Stimulated activated CD4-positive, alpha-beta T cell treated with anti-CD3 and anti-CD28 coated beads, Interleukin-1b, Interleukin-23, amount 100 ng/mL, for 24 hours (primary cell): Measurements from ENCODE around the gene PTGR1.

Experiments
- DNase-seq, 4 experiments: peaks; one replicate each; pipeline ENCODE4 v3.0.0-alpha.2; 2020; ENCODE audit warnings: low read depth in 4 of 4, low spot score in 1 of 4

PTGR1 gene

GRCh38 chr9:111542497-111543254 is 56.8 kb downstream of the PTGR1 start:
- no peak for DNase-seq

- no peak for DNase-seq
Measured at GRCh38 chr9:111533099-111533790, 66.2 kb downstream of the PTGR1 start.

- no peak for DNase-seq
Measured at GRCh38 chr9:111531716-111532115, 67.7 kb downstream of the PTGR1 start.

DNA sequence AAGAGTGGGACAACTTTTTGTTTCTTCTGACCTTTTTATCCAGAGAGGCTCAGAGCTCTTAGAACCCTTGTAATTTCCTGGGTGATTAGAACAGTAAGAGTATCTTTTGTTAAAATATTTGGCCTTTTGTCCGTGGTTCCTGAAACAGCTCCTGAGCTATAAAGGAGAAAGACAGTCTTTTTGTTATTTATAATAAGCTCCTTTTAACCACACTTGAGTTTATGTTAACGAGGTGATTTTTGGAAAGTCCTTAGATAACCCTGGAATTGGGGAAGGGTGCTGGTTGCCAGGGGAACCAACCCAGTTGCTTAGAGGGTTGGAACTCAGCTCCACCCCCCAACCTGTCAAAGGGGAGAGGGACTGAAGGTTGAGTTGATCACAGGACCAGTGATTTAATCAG is 69.7 kb downstream of the PTGR1 start:
- DNase-seq: no peak

GRCh38 chr9:111527347-111527746 is 72.1 kb downstream of the PTGR1 start:
- DNase-seq: no peak

DNA sequence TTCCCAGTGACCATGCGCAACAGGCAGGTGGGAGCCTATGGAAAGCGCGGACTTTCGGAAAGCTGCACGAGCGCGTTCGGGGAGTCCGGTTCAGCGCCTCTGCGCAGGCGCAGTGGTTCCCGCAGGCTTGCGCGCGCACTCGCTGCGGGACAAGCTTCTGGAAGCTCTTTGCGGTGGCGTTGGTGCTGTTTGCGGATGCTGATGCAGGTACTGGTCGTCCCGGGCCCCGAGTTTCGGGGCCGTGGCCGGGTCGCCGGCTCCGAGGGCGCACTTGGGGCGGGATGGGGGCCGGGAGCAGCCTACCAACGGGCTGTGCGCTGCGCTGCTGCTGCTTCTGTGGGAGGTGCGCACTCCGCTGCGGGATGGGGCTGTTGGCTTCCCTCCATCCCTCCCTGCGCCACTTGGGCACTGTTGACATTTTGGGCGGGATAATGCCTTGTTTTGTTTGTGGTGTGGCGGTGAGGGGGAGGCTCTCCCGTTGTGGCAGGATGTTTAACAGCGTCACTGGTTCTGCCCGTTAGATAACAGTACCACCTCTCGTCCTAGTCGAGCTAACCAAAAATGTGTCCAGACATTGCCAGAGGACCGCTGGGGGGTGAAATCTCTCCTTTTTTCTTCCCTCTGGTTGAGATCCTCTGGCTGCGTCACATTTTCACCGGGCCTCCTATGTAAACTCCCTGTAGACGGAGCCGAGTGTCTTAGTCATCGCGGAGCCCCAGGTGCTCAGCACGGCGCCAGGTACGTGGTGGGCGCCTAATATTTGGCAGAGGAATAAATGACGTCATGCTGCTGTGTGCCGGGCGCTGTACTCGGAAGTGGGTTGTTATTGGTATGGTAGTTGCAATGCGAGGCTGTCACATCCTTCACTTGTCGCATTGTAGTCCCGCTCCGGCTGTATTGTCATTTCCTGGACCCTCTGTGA is 74.1 kb downstream of the PTGR1 start, which contains the start of gene ZNF483:
ZNF483 (plus strand) TSS at position 124 of the 922 bp plus-strand sequence. CDS start 2,217 bp downstream, outside the sequence.
- peak; percentile 38 to 57 (median 52) for DNase-seq

DNA sequence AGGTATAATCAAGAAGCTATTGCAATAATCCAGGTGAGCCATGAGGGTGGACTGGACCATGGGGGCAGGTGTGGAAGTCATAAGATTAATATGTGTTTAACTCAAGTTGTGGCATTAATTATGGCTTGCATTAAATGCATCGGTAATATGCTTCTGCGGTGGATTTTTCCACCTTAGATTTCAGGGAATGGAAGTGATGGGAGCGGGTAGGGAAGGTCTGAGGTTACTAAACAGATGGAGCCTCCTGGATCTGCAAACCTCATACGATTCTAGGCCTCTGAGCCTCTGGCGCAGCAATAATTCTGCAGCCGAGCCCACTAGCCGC is 74.8 kb downstream of the PTGR1 start:
- no peak for DNase-seq

DNA sequence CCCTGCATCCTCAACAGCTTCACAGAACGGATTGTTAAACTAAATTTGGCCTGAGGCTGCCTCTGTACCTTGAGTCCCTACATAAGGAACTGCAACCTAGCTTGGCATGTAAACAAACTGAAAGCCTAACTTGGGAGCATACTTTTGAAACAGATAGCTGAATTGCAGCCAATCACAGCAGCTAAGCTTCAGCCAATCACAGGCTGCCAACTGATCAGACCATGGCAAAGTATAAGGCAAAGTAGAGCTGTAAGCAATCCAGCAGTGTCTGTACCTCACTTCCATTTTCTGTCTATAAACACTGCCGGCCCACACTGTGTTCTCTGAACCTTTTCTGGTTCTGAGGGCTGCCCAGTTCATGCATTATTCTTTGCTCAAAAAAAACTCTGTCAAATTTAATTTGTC is 83.4 kb downstream of the PTGR1 start:
- no peak for DNase-seq

DNA sequence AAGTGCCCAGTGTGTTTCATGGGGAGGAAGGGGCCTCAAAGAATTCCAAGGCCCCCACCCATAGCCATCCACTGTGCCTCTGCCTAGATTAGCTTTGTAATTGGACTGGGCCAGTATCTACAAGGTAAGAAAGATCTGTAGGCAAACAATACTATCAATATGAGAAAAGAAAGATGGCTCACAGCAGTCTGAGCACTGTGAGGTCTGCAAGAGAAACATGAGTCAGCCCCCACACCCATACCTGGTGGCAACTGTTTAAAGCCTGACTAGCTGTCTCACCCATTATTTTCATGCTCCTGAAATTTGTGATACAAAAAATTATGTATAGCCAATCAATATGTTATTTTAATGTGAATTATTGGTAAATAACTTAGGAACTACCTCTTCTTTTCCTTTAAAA is 84.5 kb downstream of the PTGR1 start:
- no peak for DNase-seq
